Measurements from ENCODE around the gene TENT5C. TPM values are rescaled to one million over a fixed set of nuclear protein-coding genes. Genes with fewer than 3 reads are reported as not detected.

Gene TENT5C
- total and polyA plus RNA-seq, 2 of the 8 experiments (the other 6 are each of a cell fraction or from before 2014, with no cell fraction given), result 0.38 to 0.99 TPM

DNA sequence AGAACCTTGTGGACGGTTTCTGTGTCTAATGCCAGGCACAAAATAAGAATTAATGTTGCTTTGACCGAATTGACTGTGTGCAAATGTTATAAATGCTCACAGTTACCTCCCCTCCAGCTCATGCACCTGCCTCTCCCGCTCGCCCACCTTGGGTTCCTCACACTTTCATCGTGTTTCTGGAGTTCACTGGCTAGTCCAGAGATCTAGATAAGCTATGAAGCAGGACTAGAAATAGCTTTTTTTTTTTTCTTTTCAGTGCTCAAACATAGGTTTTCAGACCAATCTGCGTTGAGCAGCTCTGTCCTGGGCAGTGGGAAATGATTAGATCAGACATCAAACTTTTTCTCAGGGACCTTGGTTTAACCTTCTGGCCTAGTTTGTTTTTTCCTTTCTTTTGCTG lies 11.1 kb downstream of the TENT5C start:
- Histone ChIP-seq H3K36me3 (ENCODE audit: control insufficient read depth in 2 of 4, insufficient read depth in 4 of 4, low read length in 3 of 4) (no peaks in the 10 kb centered on the region), H3K27ac (ENCODE audit: low read depth, low read length) (no peak overlapping the region), H2AK5ac (ENCODE audit: low read depth, low read length) (no peak overlapping the region), H2AFZ (ENCODE audit: low read length) (no peak overlapping the region), H3K56ac (replicated peaks; ENCODE audit: insufficient read length, low read depth, low read length) (no peak overlapping the region), H2BK120ac (replicated peaks; ENCODE audit: low read depth, low read length) (no peak overlapping the region), H3K14ac (ENCODE audit: insufficient read length) (no peak overlapping the region), H3K27me3 (replicated peaks in 1 of 4; ENCODE audit: control insufficient read depth in 3 of 4, extremely low read depth in 1 of 4, insufficient read depth in 3 of 4, low read length in 3 of 4) (no peaks in the 10 kb centered on the region), H2BK5ac (ENCODE audit: low read depth, low read length) (no peak overlapping the region), H4K91ac (replicated peaks; ENCODE audit: insufficient read length, low read length) (no peak overlapping the region), H3K23me2 (ENCODE audit: low read depth, low read length) (no peaks in the 10 kb centered on the region; the same call in 1 of the 2 replicates), H2BK12ac (ENCODE audit: low read depth, low read length) (no peak overlapping the region), H4K20me1 (replicated peaks in 1 of 2; ENCODE audit: control insufficient read depth in 1 of 2, insufficient read depth in 2 of 2, low read length in 2 of 2) (no peaks in the 10 kb centered on the region), H3K9me3 (ENCODE audit: insufficient read depth in 2 of 2, low read depth in 1 of 2, low read length in 1 of 2) (no peaks in the 10 kb centered on the region), H4K5ac (ENCODE audit: insufficient read length, low read depth, low read length) (no peak overlapping the region), H3K23ac (ENCODE audit: insufficient read length) (no peak overlapping the region), H3K4me3 (ENCODE audit: extremely low read depth in 1 of 4, insufficient read depth in 2 of 4, low read depth in 3 of 4, low read length in 4 of 4) (no peak overlapping the region), H3K18ac (ENCODE audit: extremely low read depth, low read length) (no peak overlapping the region), H3K4me2 (ENCODE audit: insufficient read depth in 1 of 2, low read depth in 2 of 2, low read length in 2 of 2) (no peak overlapping the region), H3K9ac (replicated peaks in 1 of 4; ENCODE audit: extremely low read depth in 1 of 4, low read depth in 3 of 4, low read length in 3 of 4) (no peak overlapping the region), H2BK20ac (ENCODE audit: low read length) (no peak overlapping the region), H4K8ac (ENCODE audit: extremely low read depth, insufficient read depth, low read length) (no peak overlapping the region), H3K4me1 (replicated peaks in 1 of 4; ENCODE audit: control insufficient read depth in 3 of 4, insufficient read depth in 4 of 4, low read length in 3 of 4) (peaks cover 0 to 3% (median 0%) of the 10 kb centered on the region in 4 experiments; a peak in 1 of 7 replicates), H3K79me2 (ENCODE audit: control insufficient read depth in 1 of 2, insufficient read depth in 2 of 2, low read length in 2 of 2) (no peaks in the 10 kb centered on the region), H3K4ac (replicated peaks; ENCODE audit: insufficient read length, low read depth, low read length) (no peak overlapping the region), H3K79me1 (ENCODE audit: low read depth, low read length) (no peaks in the 10 kb centered on the region; the same call in 1 of the 2 replicates), H2BK15ac (ENCODE audit: low read length) (no peak overlapping the region)
- FAIRE-seq (no peak), DNase-seq (ENCODE audit: low read depth in 1 of 2, low spot score in 2 of 2) (no peak)
- TF ChIP-seq CTBP2 (IDR thresholded peaks at IDR 0.05; ENCODE audit: borderline replicate concordance, insufficient read depth, insufficient read length, low read length) (no peak), JUN (IDR thresholded peaks at IDR 0.05; ENCODE audit: low read depth, low read length) (no peak), GTF2F1 (IDR thresholded peaks at IDR 0.05; ENCODE audit: borderline replicate concordance, low read depth, low read length) (no peak), KDM1A (IDR thresholded peaks at IDR 0.05; ENCODE audit: borderline replicate concordance, low read length) (no peak)
- ChIA-PET POLR2A (ENCODE audit: partially characterized antibody) (interaction anchor here (1.0 kb wide), 1 partner anchor 10 kb away, joined by 4 read pairs; no protein-coding TSS in a partner anchor), CTCF (ENCODE audit: partially characterized antibody) (interaction anchor here (1.2 to 3.8 kb wide), 2 partner anchors 9 to 82 kb away, joined by 4 to 8 read pairs; no protein-coding TSS in a partner anchor)
- WGBS, 2 experiments (ENCODE audit: extremely low coverage in 1 of 2, insufficient coverage in 1 of 2, insufficient read length in 1 of 2, insufficient replicate concordance in 2 of 2, low coverage in 1 of 2, low lambda C conversion rate in 2 of 2, missing lambda C conversion rate in 1 of 2), result 88% methylated on average over 6 of the region's 6 CpGs; no CpG with 5 or more reads in 1 of the 2 experiments
